ENCODE data around the gene ACTR5. TPM values are rescaled to one million over a fixed set of nuclear protein-coding genes. Genes with fewer than 3 reads are reported as not detected.

ACTR5 gene
- total RNA-seq, 1 experiment from 2014 or later: 22.0 TPM

DNA sequence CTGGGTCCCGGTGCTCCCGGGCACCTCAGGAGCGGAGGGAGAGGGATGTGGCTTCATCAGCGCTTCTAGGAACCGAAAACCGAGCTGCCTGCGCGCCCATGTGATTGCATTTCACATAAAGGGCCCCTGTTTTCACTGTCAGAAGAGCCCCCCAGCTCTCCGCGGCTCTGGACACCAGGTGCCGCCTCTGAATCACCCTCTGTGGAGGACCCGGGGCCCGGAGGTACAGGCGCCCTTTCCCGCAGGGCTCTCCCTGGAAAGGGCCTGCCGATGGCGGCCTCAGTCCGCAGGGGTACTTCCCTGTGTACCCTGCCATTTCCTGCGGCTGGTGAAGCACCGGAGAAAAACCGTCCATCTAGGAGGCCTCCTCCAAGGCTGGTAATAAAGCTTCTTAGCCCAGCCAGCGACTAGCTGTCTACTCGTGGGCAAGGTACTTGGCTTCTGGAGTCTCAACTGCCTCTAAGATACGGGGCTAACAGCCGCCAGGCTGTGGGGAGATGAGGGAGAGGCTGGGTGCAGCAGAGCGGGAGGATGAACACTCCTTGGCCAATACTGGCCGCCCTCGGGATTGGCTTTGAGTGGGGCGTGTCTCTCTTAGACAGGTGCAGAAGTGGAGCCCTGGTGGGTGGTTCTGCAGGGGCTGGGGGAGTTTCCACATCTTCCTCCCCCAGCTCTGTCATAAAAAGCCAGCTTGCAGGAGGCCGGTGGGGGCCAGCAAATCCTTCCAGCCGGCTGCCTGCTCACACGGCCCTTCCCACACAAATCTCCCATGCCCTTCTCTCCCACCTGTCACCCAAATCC is 58.8 kb downstream of the ACTR5 start:
- no peak overlapping the region for H2AFZ ChIP-seq (ENCODE audit: low read depth, low read length, poor library complexity, severe bottlenecking)
- H3K4me2 ChIP-seq (ENCODE audit: low read length): no peak overlapping the region
- no peak for ATAC-seq
- no peaks in the 10 kb centered on the region for H3K4me1 ChIP-seq (ENCODE audit: control insufficient read depth in 1 of 2, insufficient read depth in 2 of 2, low read length in 2 of 2)
- ChIA-PET RAD21 (ENCODE audit: low non-redundant PET in 1 of 2, low total read pairs in 2 of 2, uncharacterized antibody in 2 of 2, unreplicated experiment in 2 of 2) (no interaction called here), POLR2A (no interaction called here), CTCF (no interaction called here)
- no peak for DNase-seq (ENCODE audit: low read depth, low spot score)
- peaks cover 4% of the 10 kb centered on the region; the same call in 1 of the 2 replicates for H3K27me3 ChIP-seq (ENCODE audit: insufficient read depth, low read length)
- H3K4me3 ChIP-seq (replicated peaks in 1 of 2; ENCODE audit: low read depth in 1 of 2, low read length in 2 of 2): no peak overlapping the region
- H3K9me2 ChIP-seq (ENCODE audit: insufficient read depth): no peaks in the 10 kb centered on the region
- intact Hi-C loops (cut with micrococcal nuclease): no loop called here
- H3K79me2 ChIP-seq (ENCODE audit: insufficient read depth, low read length): no peaks in the 10 kb centered on the region
- no peak for TF ChIP-seq SRF (IDR thresholded peaks at IDR 0.05; ENCODE audit: low read depth)
- no peak for TF ChIP-seq CBX3 (IDR thresholded peaks at IDR 0.05; ENCODE audit: low read depth)
- no peak for TF ChIP-seq POLR2A (IDR thresholded peaks at IDR 0.05; ENCODE audit: borderline replicate concordance, extremely low read depth, insufficient read depth, insufficient read length)
- no peak for TF ChIP-seq CTCF (IDR thresholded peaks at IDR 0.05 in 2 of 3, conservative IDR thresholded peaks at IDR 0.05 in 1 of 3; ENCODE audit: borderline replicate concordance in 1 of 3, insufficient read depth in 1 of 3, low read depth in 2 of 3, low read length in 2 of 3)
- no peak for TF ChIP-seq JUND (IDR thresholded peaks at IDR 0.05)
- TF ChIP-seq, protein P1, sequence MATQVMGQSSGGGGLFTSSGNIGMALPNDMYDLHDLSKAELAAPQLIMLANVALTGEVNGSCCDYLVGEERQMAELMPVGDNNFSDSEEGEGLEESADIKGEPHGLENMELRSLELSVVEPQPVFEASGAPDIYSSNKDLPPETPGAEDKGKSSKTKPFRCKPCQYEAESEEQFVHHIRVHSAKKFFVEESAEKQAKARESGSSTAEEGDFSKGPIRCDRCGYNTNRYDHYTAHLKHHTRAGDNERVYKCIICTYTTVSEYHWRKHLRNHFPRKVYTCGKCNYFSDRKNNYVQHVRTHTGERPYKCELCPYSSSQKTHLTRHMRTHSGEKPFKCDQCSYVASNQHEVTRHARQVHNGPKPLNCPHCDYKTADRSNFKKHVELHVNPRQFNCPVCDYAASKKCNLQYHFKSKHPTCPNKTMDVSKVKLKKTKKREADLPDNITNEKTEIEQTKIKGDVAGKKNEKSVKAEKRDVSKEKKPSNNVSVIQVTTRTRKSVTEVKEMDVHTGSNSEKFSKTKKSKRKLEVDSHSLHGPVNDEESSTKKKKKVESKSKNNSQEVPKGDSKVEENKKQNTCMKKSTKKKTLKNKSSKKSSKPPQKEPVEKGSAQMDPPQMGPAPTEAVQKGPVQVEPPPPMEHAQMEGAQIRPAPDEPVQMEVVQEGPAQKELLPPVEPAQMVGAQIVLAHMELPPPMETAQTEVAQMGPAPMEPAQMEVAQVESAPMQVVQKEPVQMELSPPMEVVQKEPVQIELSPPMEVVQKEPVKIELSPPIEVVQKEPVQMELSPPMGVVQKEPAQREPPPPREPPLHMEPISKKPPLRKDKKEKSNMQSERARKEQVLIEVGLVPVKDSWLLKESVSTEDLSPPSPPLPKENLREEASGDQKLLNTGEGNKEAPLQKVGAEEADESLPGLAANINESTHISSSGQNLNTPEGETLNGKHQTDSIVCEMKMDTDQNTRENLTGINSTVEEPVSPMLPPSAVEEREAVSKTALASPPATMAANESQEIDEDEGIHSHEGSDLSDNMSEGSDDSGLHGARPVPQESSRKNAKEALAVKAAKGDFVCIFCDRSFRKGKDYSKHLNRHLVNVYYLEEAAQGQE (IDR thresholded peaks at IDR 0.05; ENCODE audit: low read depth): no peak
- TF ChIP-seq ELF1 (IDR thresholded peaks at IDR 0.05; ENCODE audit: borderline replicate concordance, low read depth): no peak
- no peak for TF ChIP-seq YY1 (IDR thresholded peaks at IDR 0.05; ENCODE audit: extremely low read depth, insufficient replicate concordance, low read depth, low read length)
- TF ChIP-seq ZFX (IDR thresholded peaks at IDR 0.05): no peak
- no peak for TF ChIP-seq POLR2AphosphoS5 (IDR thresholded peaks at IDR 0.05; ENCODE audit: low read depth, low read length)
- TF ChIP-seq ZBTB33 (IDR thresholded peaks at IDR 0.05; ENCODE audit: extremely low read depth, insufficient replicate concordance, low read length): no peak
- no peak for TF ChIP-seq TCF7L2 (IDR thresholded peaks at IDR 0.05; ENCODE audit: borderline replicate concordance, extremely low read depth, insufficient read depth, insufficient read length)
- TF ChIP-seq SP1 (IDR thresholded peaks at IDR 0.05; ENCODE audit: low read depth): no peak
- H3K9ac ChIP-seq (ENCODE audit: low read length): no peak overlapping the region
- no peaks in the 10 kb centered on the region for H4K20me1 ChIP-seq (ENCODE audit: insufficient read depth)
- H3K36me3 ChIP-seq (ENCODE audit: control insufficient read depth in 1 of 2, insufficient read depth in 2 of 2, low read length in 2 of 2): no peaks in the 10 kb centered on the region
- BruUV-seq (replicated peaks): no TSS peak
- H3K27ac ChIP-seq (ENCODE audit: low read depth, low read length): no peak overlapping the region
- H3K9me3 ChIP-seq (ENCODE audit: control insufficient read depth in 1 of 2, insufficient read depth in 1 of 2, low read depth in 1 of 2, low read length in 2 of 2): no peaks in the 10 kb centered on the region

Measured in HCT116 (cell line).